H1 (cell line): ENCODE results near the gene SYT6. TPM values are rescaled to one million over a fixed set of nuclear protein-coding genes. Genes with fewer than 3 reads are reported as not detected.

ENCODE experiments used
- CBX8 ChIP-seq: fragments of 300-800, 300-1000 bp; sonication (generic); IDR thresholded peaks from 2 replicates; pipeline ENCODE4 v1.7.1; 2016; ENCODE audit warnings: low read depth, low read length, borderline replicate concordance
- CEBPB ChIP-seq: IDR thresholded peaks from 2 replicates; pipeline ENCODE4 v1.6.1; 2012; ENCODE audit warnings: low read depth, low read length
- CHD7 ChIP-seq: fragments of 300-600 bp; sonication (generic); IDR thresholded peaks from 2 replicates; pipeline ENCODE4 v1.7.1; 2012; ENCODE audit warnings: low read length, moderate library complexity, mild to moderate bottlenecking, inconsistent platforms; ENCODE audit not compliant: insufficient replicate concordance
- E2F6 ChIP-seq: IDR thresholded peaks from 2 replicates; pipeline ENCODE4 v1.6.1; 2012; ENCODE audit warnings: inconsistent platforms
- GABPA ChIP-seq: IDR thresholded peaks from 2 replicates; pipeline ENCODE4 v1.6.1; 2011; ENCODE audit warnings: mild to moderate bottlenecking, low read length, moderate library complexity, borderline replicate concordance; ENCODE audit not compliant: insufficient read depth
- HDAC2 ChIP-seq, 2 experiments: fragments of 300-600 bp in 1 of 2; sonication (generic) in 1 of 2; IDR thresholded peaks; 2 replicates each; pipeline ENCODE4 v1.6.1; 2011 to 2012; ENCODE audit warnings: low read depth in 2 of 2, low read length in 2 of 2, mild to moderate bottlenecking in 2 of 2, moderate library complexity in 2 of 2, borderline replicate concordance in 1 of 2, inconsistent platforms in 1 of 2
- KDM4A ChIP-seq: IDR thresholded peaks from one replicate; pipeline ENCODE4 v1.7.1; 2012; ENCODE audit warnings: low read depth, mild to moderate bottlenecking, moderate library complexity, low read length, inconsistent platforms; ENCODE audit not compliant: severe bottlenecking
- POU5F1 ChIP-seq: IDR thresholded peaks from 2 replicates; pipeline ENCODE4 v1.6.1; 2011; ENCODE audit warnings: low read depth, mild to moderate bottlenecking, low read length, moderate library complexity
- SRF ChIP-seq: IDR thresholded peaks from 2 replicates; pipeline ENCODE4 v1.6.1; 2011; ENCODE audit warnings: mild to moderate bottlenecking, low read depth, low read length, moderate library complexity
- polyA plus RNA-seq, 7 experiments: library from polyadenylated mRNA; depleted of rRNA in 3 of 7; stranded (reverse) in 5 of 7; unstranded in 2 of 7; fragments of >200 nt in 5 of 7; fragments of 200-250 nt in 2 of 7; gene quantifications; 1 replicate in 5 of 7; 2 replicates in 1 of 7; 4 replicates in 1 of 7; pipeline versions ENCODE4 v1.2.1 to v1.2.3, GENCODE V29; 2011 to 2013; ENCODE audit warnings: missing spikeins in 2 of 7, mixed read lengths in 2 of 7
- total RNA-seq: library from RNA; stranded (reverse); fragmentation: NEBNext Ultra II Directional; extraction: Animal tissue kit (Norgen Biotek cat#: 25700); gene quantifications from 2 replicates; pipeline ENCODE4 v1.2.1, GENCODE V29; 2021

Gene SYT6
- total and polyA plus RNA-seq, 2 of the 8 experiments (the other 6 are each of a cell fraction or from before 2014, with no cell fraction given): 33.7 to 83.5 TPM

GRCh38 chr1:114164840-114165543, 11.3 kb upstream of the SYT6 start (continued):
- TF ChIP-seq CHD7 (no peak), HDAC2 (IDR thresholded peaks at IDR 0.05; ENCODE audit: borderline replicate concordance in 1 of 2, low read depth in 2 of 2, low read length in 2 of 2) (no peak), KDM4A (no peak), CEBPB (no peak), E2F6 (no peak), GABPA (no peak), CBX8 (no peak), POU5F1 (no peak), SRF (no peak)
